ENCODE measurements around the gene POLE4. TPM values are rescaled to one million over a fixed set of nuclear protein-coding genes. Genes with fewer than 3 reads are reported as not detected.

Gene POLE4
- total RNA-seq, 4 donors from 2014 or later, result 14.2 to 41.2 (median 33.8) TPM

DNA sequence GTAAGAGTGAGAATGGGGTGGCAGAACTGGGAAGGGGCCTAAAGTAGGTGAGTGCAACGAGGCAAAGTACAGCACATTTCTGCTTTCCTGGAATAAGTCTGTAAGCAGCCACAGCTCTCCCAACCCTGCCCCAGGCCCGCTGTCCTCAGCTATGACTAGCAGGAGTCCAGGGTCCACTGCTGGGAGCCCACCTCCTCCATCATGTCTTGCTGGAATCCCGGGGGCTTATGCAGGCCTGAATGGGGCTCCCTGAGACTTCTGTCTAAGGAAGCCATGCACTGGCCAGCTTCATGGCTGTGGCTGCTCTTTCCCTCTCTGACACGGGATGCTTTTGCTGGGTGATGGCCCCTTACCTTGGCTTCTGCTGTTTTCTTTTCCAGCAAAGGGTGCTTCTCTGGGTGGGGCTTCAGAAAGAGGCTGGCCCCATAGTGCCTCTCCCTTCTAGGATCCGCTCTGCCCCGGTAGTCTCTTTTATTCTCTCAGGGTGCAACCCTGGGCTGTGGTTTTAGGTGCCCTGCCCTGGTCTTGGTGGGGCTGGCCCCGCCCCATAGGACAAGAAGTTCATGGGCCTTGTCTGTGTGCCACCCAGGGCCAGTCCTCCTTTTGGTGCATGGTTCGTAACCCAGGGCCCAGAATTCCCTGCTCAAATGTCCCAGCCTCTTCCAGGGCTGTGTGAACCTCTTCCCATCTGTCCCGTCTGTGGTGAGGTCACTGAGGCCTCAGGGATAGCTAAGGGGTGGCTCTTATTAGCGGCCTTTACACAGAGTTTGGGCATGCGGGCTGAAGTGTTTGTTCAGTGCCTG lies 33.8 kb upstream of the POLE4 start:
- Histone ChIP-seq H3K4me1 (no peaks in the 10 kb centered on the region), H3K9me3 (no peaks in the 10 kb centered on the region), H3K27me3 (no peaks in the 10 kb centered on the region), H3K4me3 (no peak overlapping the region), H3K36me3 (no peaks in the 10 kb centered on the region), H3K27ac (no peak overlapping the region)
- intact Hi-C loops (cut with DNase I; ENCODE audit: low total_unique reads), result no loop called here
- no peak for DNase-seq
- no peak for TF ChIP-seq POLR2A (IDR thresholded peaks at IDR 0.05)
- TF ChIP-seq, protein P1, sequence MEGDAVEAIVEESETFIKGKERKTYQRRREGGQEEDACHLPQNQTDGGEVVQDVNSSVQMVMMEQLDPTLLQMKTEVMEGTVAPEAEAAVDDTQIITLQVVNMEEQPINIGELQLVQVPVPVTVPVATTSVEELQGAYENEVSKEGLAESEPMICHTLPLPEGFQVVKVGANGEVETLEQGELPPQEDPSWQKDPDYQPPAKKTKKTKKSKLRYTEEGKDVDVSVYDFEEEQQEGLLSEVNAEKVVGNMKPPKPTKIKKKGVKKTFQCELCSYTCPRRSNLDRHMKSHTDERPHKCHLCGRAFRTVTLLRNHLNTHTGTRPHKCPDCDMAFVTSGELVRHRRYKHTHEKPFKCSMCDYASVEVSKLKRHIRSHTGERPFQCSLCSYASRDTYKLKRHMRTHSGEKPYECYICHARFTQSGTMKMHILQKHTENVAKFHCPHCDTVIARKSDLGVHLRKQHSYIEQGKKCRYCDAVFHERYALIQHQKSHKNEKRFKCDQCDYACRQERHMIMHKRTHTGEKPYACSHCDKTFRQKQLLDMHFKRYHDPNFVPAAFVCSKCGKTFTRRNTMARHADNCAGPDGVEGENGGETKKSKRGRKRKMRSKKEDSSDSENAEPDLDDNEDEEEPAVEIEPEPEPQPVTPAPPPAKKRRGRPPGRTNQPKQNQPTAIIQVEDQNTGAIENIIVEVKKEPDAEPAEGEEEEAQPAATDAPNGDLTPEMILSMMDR (IDR thresholded peaks at IDR 0.05), result no peak

DNA sequence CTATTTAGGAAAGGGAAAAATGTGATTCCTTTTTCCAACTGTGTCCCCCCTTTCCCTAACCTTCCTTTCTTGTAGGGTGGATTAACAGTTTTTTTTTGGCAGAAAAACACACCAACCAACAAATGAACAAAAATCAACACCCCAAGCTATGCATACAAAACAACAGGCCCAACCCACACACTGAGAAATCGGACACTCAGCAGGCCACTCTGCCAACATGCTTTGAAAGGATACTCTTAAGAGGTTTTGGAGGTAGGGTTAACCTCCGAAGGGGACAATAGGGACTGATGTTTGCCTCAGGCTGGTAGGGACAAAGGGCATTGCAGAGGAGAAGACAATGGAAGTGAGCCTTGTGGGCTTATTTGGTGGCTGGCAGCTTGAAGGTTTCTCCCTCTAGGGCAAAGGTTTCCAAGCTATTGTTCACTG lies 33.1 kb upstream of the POLE4 start:
- no peaks in the 10 kb centered on the region for H3K9me3 ChIP-seq
- no peak overlapping the region for H3K27ac ChIP-seq
- TF ChIP-seq, protein P1 (IDR thresholded peaks at IDR 0.05), result no peak
- no peak for TF ChIP-seq POLR2A (IDR thresholded peaks at IDR 0.05)
- no peak for DNase-seq
- no peaks in the 10 kb centered on the region for H3K4me1 ChIP-seq
- H3K27me3 ChIP-seq, result no peaks in the 10 kb centered on the region
- H3K36me3 ChIP-seq, result no peaks in the 10 kb centered on the region
- intact Hi-C loops (cut with DNase I; ENCODE audit: low total_unique reads), result no loop called here
- no peak overlapping the region for H3K4me3 ChIP-seq

DNA sequence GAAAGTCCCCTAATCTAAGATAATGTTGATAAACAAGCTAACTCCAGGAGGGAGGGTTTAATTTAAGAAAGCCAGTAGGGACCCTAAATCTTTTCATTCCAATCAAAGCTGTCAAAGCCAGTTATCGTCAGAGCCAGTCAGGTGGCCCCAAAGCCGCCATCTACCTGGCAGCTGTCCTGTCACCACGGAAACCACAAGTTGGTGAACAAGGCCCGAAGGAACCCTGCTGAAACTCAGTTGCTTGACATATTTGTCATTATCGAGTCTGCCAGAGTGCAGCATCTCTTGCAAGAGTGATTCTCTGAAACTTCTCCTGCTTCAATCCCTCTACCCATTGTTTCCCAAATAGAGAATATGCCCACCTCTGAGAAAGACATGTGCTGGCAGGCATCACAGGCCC lies 30.8 kb upstream of the POLE4 start:
- no peak overlapping the region for H3K4me3 ChIP-seq
- H3K9me3 ChIP-seq, result no peaks in the 10 kb centered on the region
- no peaks in the 10 kb centered on the region for H3K4me1 ChIP-seq
- H3K27ac ChIP-seq, result no peak overlapping the region
- no peak for DNase-seq
- intact Hi-C loops (cut with DNase I; ENCODE audit: low total_unique reads), result no loop called here
- no peaks in the 10 kb centered on the region for H3K36me3 ChIP-seq
- TF ChIP-seq, protein P1 (IDR thresholded peaks at IDR 0.05), result no peak
- TF ChIP-seq POLR2A (IDR thresholded peaks at IDR 0.05), result no peak
- no peaks in the 10 kb centered on the region for H3K27me3 ChIP-seq

DNA sequence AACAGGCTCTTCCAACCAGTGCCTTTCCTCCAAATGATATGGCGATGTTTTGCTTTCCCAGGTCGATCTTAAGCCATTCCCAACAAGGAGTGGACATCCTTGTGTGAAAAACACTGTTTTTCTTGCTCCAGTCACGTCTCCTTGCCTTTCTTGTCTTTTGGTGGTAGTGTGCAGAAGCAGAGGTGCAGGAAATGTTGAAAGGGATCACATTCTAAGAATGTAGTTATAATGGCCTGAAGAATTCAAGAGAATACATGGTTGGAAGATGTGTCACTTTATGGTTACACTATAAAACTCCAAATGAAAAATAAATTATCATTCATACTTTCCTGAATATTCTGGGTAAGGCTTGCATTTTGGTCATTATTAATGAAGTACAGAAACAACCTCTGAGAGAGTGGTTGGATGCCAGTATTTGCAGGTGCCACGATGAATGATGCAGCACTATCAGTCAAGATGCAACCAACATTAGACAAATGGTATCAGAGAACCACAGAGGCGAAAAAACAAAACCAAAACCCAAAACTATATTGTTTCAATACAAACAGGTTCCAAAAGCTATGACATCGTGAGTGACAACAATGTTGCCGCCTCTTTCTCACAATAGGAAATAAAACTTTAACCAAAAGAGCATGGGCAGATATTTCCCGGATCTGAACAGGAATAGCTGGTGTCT lies 27.5 kb upstream of the POLE4 start:
- H3K27ac ChIP-seq, result no peak overlapping the region
- H3K36me3 ChIP-seq, result no peaks in the 10 kb centered on the region
- no peaks in the 10 kb centered on the region for H3K9me3 ChIP-seq
- no peak for DNase-seq
- no peak overlapping the region for H3K4me3 ChIP-seq
- no peaks in the 10 kb centered on the region for H3K4me1 ChIP-seq
- H3K27me3 ChIP-seq, result no peaks in the 10 kb centered on the region
- intact Hi-C loops (cut with DNase I; ENCODE audit: low total_unique reads), result no loop called here
- TF ChIP-seq, protein P1 (IDR thresholded peaks at IDR 0.05), result no peak
- TF ChIP-seq POLR2A (IDR thresholded peaks at IDR 0.05), result no peak

DNA sequence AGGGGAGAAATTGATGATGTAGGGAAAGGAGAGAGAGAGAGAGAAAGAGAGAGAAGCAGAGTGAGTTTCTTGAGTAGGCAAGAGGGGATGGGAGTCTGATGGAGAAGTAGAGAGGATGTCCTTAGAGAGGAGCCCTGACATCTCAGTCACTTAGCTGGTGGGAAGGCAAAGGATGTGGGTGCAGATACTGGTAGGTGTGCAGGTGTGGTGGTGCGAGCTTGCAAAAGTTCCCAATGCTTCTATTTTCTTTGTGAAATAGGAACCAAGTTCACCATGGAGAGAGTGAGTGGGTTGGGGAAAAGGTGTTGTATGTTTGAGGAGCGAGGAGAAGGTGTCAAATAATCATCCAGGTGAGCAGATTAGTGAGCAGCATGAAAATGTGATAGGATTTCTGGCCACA lies 26.5 kb upstream of the POLE4 start:
- no peak for DNase-seq
- no peak overlapping the region for H3K4me3 ChIP-seq
- no peak overlapping the region for H3K27ac ChIP-seq
- H3K9me3 ChIP-seq, result no peaks in the 10 kb centered on the region
- intact Hi-C loops (cut with DNase I; ENCODE audit: low total_unique reads), result no loop called here
- TF ChIP-seq, protein P1 (IDR thresholded peaks at IDR 0.05), result no peak
- TF ChIP-seq POLR2A (IDR thresholded peaks at IDR 0.05), result no peak
- H3K36me3 ChIP-seq, result no peaks in the 10 kb centered on the region
- H3K27me3 ChIP-seq, result no peaks in the 10 kb centered on the region
- no peaks in the 10 kb centered on the region for H3K4me1 ChIP-seq
